Erythroblast (primary cell): ENCODE measurements around the gene NHLRC4.

Experiments
- GATA1 ChIP-seq: IDR thresholded peaks from 2 replicates; pipeline ENCODE4 v1.6.1; 2011; ENCODE audit warnings: low read depth, mild to moderate bottlenecking, control low read depth, low read length, moderate library complexity
- POLR2A ChIP-seq: IDR thresholded peaks from 2 replicates; pipeline ENCODE4 v1.6.1; 2011; ENCODE audit warnings: mild to moderate bottlenecking, low read length

DNA sequence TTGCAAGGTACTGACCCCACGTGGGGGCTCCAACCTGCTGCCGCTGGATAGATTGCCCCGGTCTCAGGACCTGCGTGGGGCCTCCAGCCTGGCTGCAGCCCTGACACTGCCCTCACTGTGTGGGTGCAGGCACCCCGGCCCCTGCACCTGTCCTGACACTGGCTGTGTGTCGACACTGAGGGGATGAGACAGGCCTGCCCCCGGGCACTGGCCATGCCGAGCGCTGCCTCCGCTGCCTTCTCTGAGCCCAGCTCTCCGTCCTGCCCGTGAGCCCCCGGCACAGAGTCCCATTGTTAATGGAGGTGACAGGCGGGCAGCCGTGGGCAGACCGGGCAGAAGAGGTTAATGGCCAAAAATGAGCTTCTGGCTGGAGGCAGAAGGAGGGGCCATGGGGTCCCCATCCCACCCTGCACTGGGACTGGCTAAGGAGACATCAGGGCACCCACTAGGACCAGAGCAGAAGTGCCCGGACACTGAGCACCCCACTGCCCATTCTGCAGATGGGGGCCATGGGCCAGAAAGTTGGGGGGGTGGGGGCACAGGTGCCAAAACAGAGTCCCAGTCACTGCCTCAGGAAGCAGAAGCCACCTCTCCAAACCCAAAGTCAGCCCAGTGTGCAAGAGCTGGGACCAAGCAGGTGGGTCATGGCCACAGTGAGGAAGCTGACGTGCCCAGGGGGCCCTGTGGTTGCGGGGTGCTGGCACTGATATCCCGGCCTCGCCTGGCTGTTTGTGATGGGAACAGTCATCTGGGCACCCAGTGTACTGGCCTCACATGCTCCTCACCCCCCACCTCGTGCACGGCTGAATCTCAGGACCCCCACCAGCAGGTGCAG, 9.1 kb upstream of the NHLRC4 start:
- TF ChIP-seq POLR2A (no peak), GATA1 (no peak)
